Astrocyte (in vitro differentiated cells and primary cell): ENCODE measurements around the gene CHRNB2.

Experiments
- CTCF ChIP-seq: IDR thresholded peaks from 2 replicates; pipeline ENCODE4 v1.5.1; 2011; ENCODE audit warnings: low read depth, mild to moderate bottlenecking, inconsistent platforms, low read length, moderate library complexity; ENCODE audit not compliant: insufficient read depth
- EZH2 ChIP-seq: IDR thresholded peaks from 2 replicates; pipeline ENCODE4 v1.6.1; 2012; ENCODE audit warnings: mild to moderate bottlenecking, low read length, inconsistent platforms; ENCODE audit not compliant: insufficient read depth

DNA sequence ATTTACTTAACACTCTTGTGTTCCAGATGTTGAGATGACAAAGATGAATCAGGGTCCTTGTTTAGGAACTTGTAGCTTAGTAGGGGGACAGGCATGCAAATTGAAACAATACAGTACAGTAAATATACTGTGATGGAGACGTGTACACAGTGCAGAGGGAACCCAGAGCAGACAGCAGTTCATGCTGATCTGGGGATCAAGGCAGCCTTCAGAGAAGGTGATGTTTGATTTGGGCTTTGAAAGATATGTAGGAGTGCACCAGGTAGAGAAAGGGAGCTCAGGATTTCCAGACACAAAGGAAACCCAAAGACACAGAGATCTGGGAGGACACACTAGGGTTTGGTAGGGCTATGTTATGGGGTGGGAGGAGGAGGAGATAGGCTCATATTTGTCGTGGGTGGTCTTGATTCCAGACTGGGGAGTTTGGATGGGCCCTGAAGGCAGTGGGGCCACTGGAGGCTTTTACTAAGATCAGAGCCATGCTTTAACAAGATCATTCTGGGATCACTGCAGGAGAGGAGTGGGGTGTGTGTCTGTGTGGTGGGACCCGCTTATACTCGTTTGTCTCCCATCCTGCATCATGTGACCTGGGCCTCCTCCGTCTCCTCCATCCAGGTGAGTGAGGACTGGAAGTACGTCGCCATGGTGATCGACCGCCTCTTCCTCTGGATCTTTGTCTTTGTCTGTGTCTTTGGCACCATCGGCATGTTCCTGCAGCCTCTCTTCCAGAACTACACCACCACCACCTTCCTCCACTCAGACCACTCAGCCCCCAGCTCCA, 7.8 kb downstream of the CHRNB2 start:
- TF ChIP-seq CTCF (no peak), EZH2 (no peak)
